ENCODE data around the gene SENP8. TPM values are rescaled to one million over a fixed set of nuclear protein-coding genes. Genes with fewer than 3 reads are reported as not detected.
A peak's percentile ranks its signal among the peaks of the same experiment; 100 is the strongest.

SENP8 gene
- total RNA-seq, 1 experiment from 2014 or later, result 3.8 TPM

GRCh38 chr15:72147418-72147817 lies 29.2 kb downstream of the SENP8 start:
- Mint-ChIP-seq H3K4me3 (ENCODE audit: unreplicated experiment) (no peak overlapping the region), H3K36me3 (ENCODE audit: insufficient read depth, unreplicated experiment) (peaks cover 10% of the 10 kb centered on the region), H3K4me1 (ENCODE audit: insufficient read depth, unreplicated experiment) (no peaks in the 10 kb centered on the region), H3K9me3 (ENCODE audit: unreplicated experiment) (no peaks in the 10 kb centered on the region), H3K27ac (ENCODE audit: low read depth, unreplicated experiment) (no peak overlapping the region), H3K27me3 (ENCODE audit: insufficient read depth, unreplicated experiment) (no peaks in the 10 kb centered on the region)
- intact Hi-C loops (cut with micrococcal nuclease), result no loop called here
- no peak for DNase-seq (ENCODE audit: unreplicated experiment)
- CTCF ChIA-PET, result interaction anchor here (2.0 kb wide), 1 partner anchor 9 kb away, joined by 7 read pairs; no protein-coding TSS in a partner anchor
- TF ChIP-seq CTCF (IDR thresholded peaks at IDR 0.05; ENCODE audit: unreplicated experiment), result no peak
- BruUV-seq (replicated peaks), result no TSS peak
- POLR2A ChIA-PET, result interaction anchor here (1.2 kb wide), 1 partner anchor 29 kb away, joined by 3 read pairs; the partner anchor contains the start of genes MYO9A and SENP8

GRCh38 chr15:72153269-72154000 lies 35.2 kb downstream of the SENP8 start:
- TF ChIP-seq CTCF (IDR thresholded peaks at IDR 0.05; ENCODE audit: unreplicated experiment), result no peak
- intact Hi-C loops (cut with micrococcal nuclease), result loop anchor here (10.0 kb wide), 1 partner anchor 259 kb away; no protein-coding TSS in a partner anchor
- Mint-ChIP-seq H3K9me3 (ENCODE audit: unreplicated experiment) (no peaks in the 10 kb centered on the region), H3K36me3 (ENCODE audit: insufficient read depth, unreplicated experiment) (peaks cover 4% of the 10 kb centered on the region), H3K27ac (ENCODE audit: low read depth, unreplicated experiment) (no peak overlapping the region), H3K4me1 (ENCODE audit: insufficient read depth, unreplicated experiment) (peaks cover 21% of the 10 kb centered on the region), H3K4me3 (ENCODE audit: unreplicated experiment) (no peak overlapping the region), H3K27me3 (ENCODE audit: insufficient read depth, unreplicated experiment) (no peaks in the 10 kb centered on the region)
- POLR2A ChIA-PET, result interaction anchor here (0.6 to 1.0 kb wide), 3 partner anchors 35 to 270 kb away, joined by 3 to 4 read pairs (median 3); partner anchors contain the start of genes MYO9A and SENP8
- no peak for DNase-seq (ENCODE audit: unreplicated experiment)
- BruUV-seq (replicated peaks), result no TSS peak
- CTCF ChIA-PET, result interaction anchor here (0.6 to 1.1 kb wide), 3 partner anchors 152 to 417 kb away, joined by 3 to 4 read pairs (median 3); no protein-coding TSS in a partner anchor

GRCh38 chr15:72154316-72154715 lies 36.1 kb downstream of the SENP8 start:
- intact Hi-C loops (cut with micrococcal nuclease), result loop anchor here (10.0 kb wide), 1 partner anchor 260 kb away; no protein-coding TSS in a partner anchor
- Mint-ChIP-seq H3K36me3 (ENCODE audit: insufficient read depth, unreplicated experiment) (peaks cover 4% of the 10 kb centered on the region), H3K4me1 (ENCODE audit: insufficient read depth, unreplicated experiment) (peaks cover 21% of the 10 kb centered on the region), H3K27ac (ENCODE audit: low read depth, unreplicated experiment) (peak overlapping the region; percentile 53), H3K27me3 (ENCODE audit: insufficient read depth, unreplicated experiment) (no peaks in the 10 kb centered on the region), H3K9me3 (ENCODE audit: unreplicated experiment) (no peaks in the 10 kb centered on the region), H3K4me3 (ENCODE audit: unreplicated experiment) (no peak overlapping the region)
- POLR2A ChIA-PET, result no interaction called here
- CTCF ChIA-PET, result interaction anchor here (0.6 to 1.1 kb wide), 2 partner anchors 61 to 328 kb away, joined by 3 to 8 read pairs; no protein-coding TSS in a partner anchor
- no TSS peak for BruUV-seq (replicated peaks)
- no peak for DNase-seq (ENCODE audit: unreplicated experiment)
- no peak for TF ChIP-seq CTCF (IDR thresholded peaks at IDR 0.05; ENCODE audit: unreplicated experiment)

GRCh38 chr15:72155003-72155621 lies 36.9 kb downstream of the SENP8 start:
- ChIA-PET CTCF (interaction anchor here (0.6 to 2.7 kb wide), 11 partner anchors 11 to 423 kb away, joined by 3 to 17 read pairs (median 5); no protein-coding TSS in a partner anchor), POLR2A (interaction anchor here (1.5 kb wide), 1 partner anchor 72 kb away, joined by 4 read pairs; no protein-coding TSS in a partner anchor)
- TF ChIP-seq CTCF (IDR thresholded peaks at IDR 0.05; ENCODE audit: unreplicated experiment), result no peak
- intact Hi-C loops (cut with micrococcal nuclease), result loop anchor here (5.0 to 10.0 kb wide), 5 partner anchors 260 to 1178 kb away; no protein-coding TSS in a partner anchor
- Mint-ChIP-seq H3K4me1 (ENCODE audit: insufficient read depth, unreplicated experiment) (peaks cover 21% of the 10 kb centered on the region), H3K27ac (ENCODE audit: low read depth, unreplicated experiment) (peak overlapping the region; percentile 53), H3K9me3 (ENCODE audit: unreplicated experiment) (no peaks in the 10 kb centered on the region), H3K27me3 (ENCODE audit: insufficient read depth, unreplicated experiment) (no peaks in the 10 kb centered on the region), H3K4me3 (ENCODE audit: unreplicated experiment) (peak overlapping the region; percentile 71), H3K36me3 (ENCODE audit: insufficient read depth, unreplicated experiment) (peaks cover 4% of the 10 kb centered on the region)
- peak; percentile 91 for DNase-seq (ENCODE audit: unreplicated experiment)
- BruUV-seq (replicated peaks), result no TSS peak
